OCI-LY1 (cell line): ENCODE results near the gene FAM184A.

Source experiments
- CTCF ChIP-seq: fragments of 200-600 bp; sonication (generic), shearing (Covaris generic); IDR thresholded peaks from 2 replicates; pipeline ENCODE4 v1.5.1; 2017; ENCODE audit warnings: mild to moderate bottlenecking, antibody characterized with exemption, low read length, moderate library complexity, mixed read lengths
- EZH2 ChIP-seq: fragments of 200-600 bp; sonication (generic), shearing (Covaris generic); IDR thresholded peaks from 2 replicates; pipeline ENCODE4 v1.8.0; 2017; ENCODE audit warnings: borderline replicate concordance, mixed run types, mild to moderate bottlenecking, antibody characterized with exemption, low read length, moderate library complexity, mixed read lengths

- no peak for TF ChIP-seq CTCF
- TF ChIP-seq EZH2: no peak
These were observed 94.1 kb downstream of the FAM184A start for GRCh38 chr6:118984342-118984741.
